Esophagus muscularis mucosa (tissue), 3 donors: Measurements from ENCODE around the gene INPP5B.

Experiments used
- CTCF ChIP-seq, 3 experiments: fragments of 200-600 bp in 2 of 3; fragments of 450-650 bp in 1 of 3; sonication (generic) in 2 of 3; IDR thresholded peaks; one replicate each; pipeline ENCODE4 v1.5.1; 2017 to 2019; ENCODE audit warnings: antibody characterized with exemption in 3 of 3, mild to moderate bottlenecking in 2 of 3, moderate library complexity in 1 of 3
- POLR2A ChIP-seq: fragments of 450-650 bp; IDR thresholded peaks from one replicate; pipeline ENCODE4 v1.6.1; 2017; ENCODE audit warnings: antibody characterized with exemption, moderate library complexity, mild to moderate bottlenecking, low read depth
- POLR2AphosphoS5 ChIP-seq, 2 donors: sonication (generic); formaldehyde crosslinking; IDR thresholded peaks; one replicate each; pipeline ENCODE4 v1.6.1; 2017; ENCODE audit warnings: antibody characterized with exemption in 2 of 2

- no peak for TF ChIP-seq CTCF (IDR thresholded peaks at IDR 0.05)
- no peak for TF ChIP-seq POLR2A
- TF ChIP-seq POLR2AphosphoS5 (IDR thresholded peaks at IDR 0.05), result no peak
Observed at GRCh38 chr1:37922767-37923550, 23.9 kb downstream of the INPP5B start.
